GM21360 (cell line): ENCODE results near the gene FBXW8.

Experiments
- ATAC-seq: cut with Tn5 transposase; IDR thresholded peaks from one replicate; pipeline ENCODE4 v1.9.1; 2021; ENCODE audit warnings: mild to moderate bottlenecking, moderate library complexity; ENCODE audit not compliant: unreplicated experiment

Gene FBXW8

DNA sequence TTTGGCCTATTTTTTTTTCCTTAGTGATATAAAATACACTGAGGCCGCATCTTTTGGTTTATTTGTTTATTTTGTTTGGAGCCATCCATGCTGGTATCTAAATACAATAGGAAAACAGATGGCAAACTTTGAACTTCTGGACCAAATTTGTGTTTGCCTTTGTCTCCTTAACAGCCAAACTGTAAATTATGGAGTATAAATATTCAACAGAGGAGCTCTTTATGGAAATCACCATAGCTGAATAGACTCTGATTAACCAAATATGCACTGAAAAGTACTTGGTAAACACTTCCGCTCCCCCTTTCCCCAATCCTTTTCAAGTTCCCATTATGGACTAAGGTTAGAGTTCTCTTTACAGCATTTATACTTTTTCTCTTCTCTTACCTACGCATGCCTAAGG, 107.9 kb downstream of the FBXW8 start:
- no peak for ATAC-seq

DNA sequence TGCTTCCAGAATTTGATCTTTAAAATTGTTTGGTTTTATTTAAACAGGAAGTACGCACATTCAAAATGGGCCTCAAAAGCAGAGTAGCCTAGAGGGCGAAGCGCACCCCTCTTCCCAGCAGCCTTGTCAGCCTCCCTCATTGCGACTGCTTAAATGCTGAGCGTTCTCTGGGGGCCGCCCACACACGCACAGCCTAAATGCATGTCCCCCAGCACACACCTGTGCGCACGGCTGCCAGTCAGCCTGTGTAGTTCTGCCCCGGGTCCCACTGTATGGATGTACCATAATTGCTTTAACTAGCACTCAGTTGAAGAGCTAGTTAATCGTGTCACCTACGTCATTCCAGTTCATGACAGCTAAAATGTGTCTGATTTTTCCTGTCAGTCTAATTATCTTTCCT, 109.1 kb downstream of the FBXW8 start:
- ATAC-seq: no peak

DNA sequence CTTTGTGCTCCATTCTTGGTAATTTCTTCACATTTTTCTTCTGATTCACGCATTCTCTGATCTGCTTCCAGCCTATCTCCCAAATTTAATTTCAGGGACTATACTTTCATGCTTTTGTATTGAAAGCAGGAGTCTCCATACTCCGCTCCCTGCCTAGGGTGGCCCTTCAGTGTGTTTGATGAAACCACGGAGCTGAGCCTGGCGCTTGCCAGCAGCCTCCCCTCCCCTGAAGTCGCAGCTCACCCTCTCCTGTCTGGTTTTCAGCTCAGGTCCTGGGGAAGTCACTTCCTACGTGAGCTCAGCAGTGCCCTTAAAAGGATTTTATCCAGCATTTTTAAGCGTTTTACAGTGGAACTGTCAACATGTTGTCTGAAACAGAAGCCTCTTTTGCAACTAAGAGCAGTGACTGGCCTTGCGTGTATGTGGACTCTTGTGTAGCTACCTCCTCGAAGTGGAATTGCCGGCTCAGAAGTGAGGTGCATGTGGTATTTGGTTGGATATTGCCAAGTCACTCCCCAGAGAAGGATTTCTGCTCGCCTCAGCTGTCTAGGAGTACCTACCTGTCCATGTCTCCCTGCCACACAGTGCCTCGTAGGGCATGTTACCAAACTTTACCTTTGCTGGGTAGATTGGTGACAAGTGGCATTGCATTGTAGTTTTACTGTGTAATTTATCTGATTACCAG, 109.9 kb downstream of the FBXW8 start:
- ATAC-seq: no peak

- ATAC-seq: no peak
These were observed 111.7 kb downstream of the FBXW8 start for GRCh38 chr12:117022465-117022864.

DNA sequence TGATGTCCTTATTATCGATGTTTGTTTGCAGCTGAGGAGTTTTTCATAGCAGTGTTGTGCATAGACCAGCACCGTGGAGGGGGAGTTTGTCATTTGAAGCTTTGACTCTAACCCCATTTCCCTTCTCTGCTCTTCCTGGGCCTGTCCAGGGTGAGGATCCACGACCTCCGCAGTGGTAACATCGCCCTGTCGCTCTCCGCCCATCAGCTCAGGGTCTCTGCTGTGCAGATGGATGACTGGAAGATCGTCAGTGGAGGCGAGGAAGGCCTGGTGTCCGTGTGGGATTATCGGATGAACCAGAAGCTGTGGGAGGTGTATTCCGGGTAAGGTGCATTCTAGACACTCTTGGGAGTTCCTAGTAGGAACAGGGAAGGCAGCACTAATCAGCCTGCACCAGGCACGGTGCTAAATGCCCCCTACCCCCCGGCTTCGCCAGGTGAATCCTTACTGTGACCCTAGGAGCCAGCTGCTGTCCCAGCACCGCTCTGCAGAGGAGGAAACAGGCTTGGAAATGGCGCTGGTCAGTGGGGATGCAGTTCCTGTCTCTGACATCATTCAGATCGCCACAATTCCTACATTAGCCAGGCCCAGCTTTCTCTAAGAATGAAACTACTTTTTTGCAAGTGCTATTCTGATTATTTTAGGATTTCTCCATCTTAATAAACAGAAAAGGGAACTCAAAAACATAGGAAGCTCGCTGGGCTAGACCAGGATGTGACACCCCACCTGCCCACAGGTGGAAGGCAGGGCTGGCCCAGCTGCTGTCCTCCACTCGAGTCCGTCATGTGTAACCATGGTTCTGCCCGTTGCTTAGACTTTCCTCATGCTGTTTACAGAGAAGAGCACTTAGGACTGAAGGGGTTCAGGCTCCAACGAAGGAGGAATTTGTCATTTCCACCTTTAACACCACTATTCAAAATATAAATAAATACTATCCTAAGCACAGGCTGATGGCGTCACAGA, 113.5 kb downstream of the FBXW8 start:
- no peak for ATAC-seq

GRCh38 chr12:117024961-117025480, 114.3 kb downstream of the FBXW8 start:
- no peak for ATAC-seq

DNA sequence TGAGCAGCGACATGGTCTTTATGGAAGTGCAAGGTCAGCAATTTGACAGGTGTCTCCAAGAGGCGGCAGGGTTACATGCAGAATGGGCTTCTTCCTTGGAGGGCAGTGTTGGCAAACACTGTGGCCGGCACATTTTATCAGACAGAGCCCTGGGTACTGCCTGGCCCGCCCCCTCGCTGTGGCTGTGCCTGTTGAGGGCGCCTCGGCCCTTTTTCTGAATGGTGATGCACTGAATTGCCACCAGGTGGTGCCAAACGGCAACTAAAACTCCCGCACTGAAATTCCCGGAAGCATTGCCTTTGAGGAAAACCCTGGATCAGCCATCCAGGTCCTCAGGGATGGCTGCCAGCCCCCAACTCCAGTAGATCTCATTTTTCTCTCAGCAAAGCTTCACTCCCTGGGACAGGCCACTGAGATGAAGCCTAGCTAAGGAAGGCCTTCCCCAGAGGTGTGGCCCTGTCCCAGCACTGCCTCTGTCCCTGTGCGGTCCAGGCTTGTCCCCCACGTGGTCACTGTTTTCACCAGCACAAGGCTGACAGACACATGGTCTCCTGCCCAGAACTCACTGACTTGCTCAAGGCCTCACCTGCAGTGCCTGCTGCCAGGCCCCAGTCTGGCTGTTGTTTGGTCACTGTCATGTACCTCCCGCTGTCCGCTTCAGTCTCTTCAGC, 114.9 kb downstream of the FBXW8 start:
- no peak for ATAC-seq

GRCh38 chr12:117026343-117026742, 115.6 kb downstream of the FBXW8 start:
- ATAC-seq: no peak

DNA sequence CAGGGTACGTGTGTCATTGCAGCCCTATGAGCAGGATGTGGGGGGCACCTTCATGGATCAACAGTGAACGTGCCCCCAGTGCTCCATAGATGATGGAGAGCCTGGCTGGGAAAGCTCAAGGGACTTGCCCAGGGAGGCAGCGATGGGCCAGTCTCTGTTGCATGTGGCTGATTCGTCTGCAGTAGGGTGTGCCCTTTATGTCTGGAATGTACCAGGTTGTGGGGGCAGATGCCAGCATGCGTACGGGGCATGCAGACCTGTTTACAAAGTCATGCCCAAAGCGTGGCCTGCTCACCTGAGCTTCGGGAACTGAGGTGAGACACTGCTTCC, 116.1 kb downstream of the FBXW8 start:
- no peak for ATAC-seq

DNA sequence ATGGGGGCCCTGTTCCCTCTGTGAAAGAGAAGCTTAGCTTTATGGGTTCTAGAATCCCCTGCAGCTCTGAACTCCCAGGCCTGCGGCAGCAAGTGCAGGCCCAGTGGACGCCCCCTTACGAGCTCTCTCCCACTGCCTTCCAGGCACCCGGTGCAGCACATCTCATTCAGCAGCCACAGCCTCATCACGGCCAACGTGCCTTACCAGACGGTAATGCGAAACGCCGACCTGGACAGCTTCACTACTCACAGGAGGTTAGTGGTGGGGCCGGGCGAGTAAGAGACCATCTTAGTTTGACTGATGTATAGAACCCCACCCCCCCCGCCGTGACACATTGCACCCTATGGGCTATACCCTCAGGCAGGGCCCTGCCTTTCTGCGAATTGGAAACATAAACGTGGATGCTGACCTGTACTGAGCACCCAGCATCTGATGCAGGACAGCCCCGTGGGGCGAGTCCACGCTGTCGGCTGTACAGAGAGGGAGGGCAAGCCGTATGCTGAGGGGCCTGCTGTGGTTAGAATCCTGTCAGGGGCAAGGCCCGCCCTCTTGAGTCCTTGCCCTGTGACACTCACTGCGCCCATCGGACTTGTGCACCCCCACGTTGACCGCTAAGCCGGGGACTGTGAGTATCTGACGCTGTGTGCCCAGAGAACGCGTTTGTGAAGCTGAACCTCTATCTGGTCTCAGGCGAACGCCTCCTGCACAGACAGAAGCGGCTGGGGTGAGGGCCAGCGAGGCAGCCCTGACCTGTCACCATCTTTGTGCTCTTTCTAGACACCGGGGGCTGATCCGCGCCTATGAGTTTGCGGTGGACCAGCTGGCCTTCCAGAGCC, 116.7 kb downstream of the FBXW8 start:
- no peak for ATAC-seq

GRCh38 chr12:117028254-117028653, 117.5 kb downstream of the FBXW8 start:
- ATAC-seq: no peak

- ATAC-seq: no peak
These were observed 119.6 kb downstream of the FBXW8 start for GRCh38 chr12:117030187-117030900.

DNA sequence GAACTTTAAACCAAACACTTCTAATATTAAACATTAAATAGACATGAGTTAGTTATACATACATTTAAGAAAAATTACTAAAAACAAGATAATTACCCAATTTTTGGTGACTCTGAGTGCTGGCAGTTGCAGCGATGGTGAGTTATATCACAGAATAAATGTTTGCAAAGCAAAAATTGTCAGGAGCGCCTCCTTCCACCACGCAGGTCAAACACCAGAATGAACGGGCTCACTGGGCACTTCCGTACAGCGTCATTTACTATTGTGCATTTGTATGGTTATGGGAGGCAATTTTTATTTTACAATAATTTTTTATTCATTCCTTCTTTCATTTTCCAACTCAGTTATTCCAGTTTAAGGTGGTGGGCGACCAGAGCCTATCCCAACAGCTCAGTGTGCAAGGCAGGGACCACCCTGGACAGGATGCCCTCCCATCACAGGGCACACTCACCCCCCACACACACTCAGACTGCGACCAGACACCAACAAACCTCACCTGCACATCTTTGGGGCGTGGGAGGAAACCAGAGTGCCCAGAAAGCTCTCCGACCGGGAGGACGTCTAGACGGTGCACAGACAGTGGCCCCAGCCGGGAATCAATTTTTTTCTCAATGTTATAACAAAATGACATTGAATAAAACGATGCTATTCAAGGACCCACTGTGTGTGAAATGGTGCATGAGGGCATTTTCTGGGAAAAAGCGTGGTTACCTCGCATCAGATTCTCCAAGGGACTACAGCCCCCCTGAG, 121.3 kb downstream of the FBXW8 start:
- no peak for ATAC-seq

DNA sequence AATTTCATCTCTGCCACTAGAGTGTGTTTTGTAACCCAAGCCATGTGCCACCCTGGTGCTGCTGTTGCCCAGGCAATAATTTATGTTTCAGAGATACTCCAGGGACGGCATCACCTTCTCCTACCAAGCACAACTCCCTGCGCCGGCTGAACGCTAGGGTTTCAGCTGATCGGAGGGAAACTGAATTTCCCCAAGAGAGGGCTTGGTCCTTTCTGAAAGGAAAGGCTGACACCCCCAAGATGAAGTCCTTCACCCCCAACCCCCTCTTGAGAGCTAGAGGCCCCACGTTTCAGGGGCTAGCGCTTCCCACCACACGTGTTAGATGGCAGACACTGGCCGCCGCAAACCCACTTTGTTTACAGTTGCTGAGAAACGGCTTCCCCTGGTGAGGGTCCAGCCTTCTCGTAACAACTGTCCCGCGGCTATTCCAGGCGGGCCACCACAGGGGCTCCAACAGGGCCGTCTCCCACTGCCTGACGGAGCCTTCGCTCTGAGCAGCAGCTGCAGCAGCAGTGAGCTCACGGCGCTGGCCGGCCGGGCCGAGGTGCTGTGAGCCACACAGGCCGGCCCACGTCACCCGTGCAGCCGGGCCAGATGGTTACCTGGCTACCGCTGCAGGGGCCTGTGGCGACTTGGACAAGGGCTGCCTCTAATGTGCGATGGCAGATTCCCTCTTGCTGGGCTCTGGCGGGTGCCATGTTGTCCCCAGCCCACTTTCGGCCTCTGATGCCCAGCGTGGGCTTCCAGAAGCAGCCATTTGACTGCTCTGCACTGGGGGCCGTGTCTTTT, 122.0 kb downstream of the FBXW8 start:
- no peak for ATAC-seq

- ATAC-seq: no peak
These were observed 122.9 kb downstream of the FBXW8 start for GRCh38 chr12:117033382-117034221.

GRCh38 chr12:117034249-117034648, 123.5 kb downstream of the FBXW8 start:
- ATAC-seq: no peak

DNA sequence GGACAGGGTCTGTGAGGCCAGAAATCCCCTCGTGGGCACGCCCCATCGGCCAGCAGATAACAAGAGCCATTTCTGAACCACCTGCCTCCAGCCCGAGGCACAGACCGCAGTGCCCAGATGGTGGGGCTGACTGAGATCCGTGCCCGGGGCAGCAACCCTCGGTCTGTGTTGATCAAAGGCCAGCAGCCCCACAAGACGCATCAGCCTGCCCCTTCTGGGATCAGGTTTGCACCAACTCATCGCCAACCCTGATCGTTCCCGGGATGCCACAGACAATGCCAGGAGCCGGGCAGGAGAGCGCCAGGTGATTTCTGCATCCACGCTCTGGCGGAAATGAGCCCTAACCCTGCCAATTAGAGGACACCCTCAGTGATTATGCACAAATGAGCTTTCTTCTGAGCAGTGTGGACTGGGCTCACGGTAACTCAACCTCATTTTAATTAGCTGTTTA, 124.0 kb downstream of the FBXW8 start:
- ATAC-seq: no peak

DNA sequence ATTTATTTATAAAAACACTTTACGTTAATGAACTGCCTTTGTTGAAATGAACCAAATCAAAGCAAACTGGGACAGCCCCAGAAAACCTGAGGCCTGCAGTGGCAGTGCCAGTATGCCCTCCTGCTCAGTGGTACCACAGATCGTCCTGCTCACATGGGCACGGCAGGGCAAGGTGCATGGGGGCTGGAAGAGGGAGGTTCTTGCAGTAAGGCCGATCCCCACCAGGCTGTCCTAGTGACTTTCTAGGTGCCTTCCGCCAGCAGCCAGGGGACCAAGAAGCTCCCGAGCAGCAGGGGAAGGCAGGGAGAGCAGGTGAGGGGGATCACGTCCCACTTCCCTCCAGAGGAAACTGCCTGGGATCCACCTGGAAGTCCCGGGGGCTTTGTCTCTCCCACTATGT, 124.5 kb downstream of the FBXW8 start:
- ATAC-seq: no peak
